GM21447 (cell line): ENCODE measurements around the gene SPATA25.
"Not testable (repeated sequence)": the region's sequence is repeated elsewhere in the genome, so short reads cannot be mapped to it uniquely, and the experiment has no call there.

ENCODE experiments used
- ATAC-seq: cut with Tn5 transposase; IDR thresholded peaks from one replicate; pipeline ENCODE4 v1.9.1; 2021; ENCODE audit not compliant: unreplicated experiment

SPATA25 gene

DNA sequence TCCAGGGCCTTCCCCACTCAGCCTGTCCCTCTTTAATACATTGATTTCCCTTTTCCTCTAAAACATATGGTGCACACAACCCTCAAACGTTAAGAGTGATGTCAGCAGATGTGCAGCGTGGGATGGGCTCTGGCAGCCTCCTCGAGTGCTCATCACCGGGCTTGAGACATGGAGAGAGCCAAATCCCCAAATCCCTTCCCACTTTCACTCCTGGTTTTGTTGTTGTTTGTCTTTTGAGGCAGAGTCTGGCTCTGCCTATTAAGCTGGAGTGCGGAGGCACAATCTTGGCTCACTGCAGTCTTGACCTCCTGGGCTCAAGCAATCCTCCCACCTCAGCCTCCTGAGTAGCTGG lies 30.3 kb upstream of the SPATA25 start:
- no peak for ATAC-seq

DNA sequence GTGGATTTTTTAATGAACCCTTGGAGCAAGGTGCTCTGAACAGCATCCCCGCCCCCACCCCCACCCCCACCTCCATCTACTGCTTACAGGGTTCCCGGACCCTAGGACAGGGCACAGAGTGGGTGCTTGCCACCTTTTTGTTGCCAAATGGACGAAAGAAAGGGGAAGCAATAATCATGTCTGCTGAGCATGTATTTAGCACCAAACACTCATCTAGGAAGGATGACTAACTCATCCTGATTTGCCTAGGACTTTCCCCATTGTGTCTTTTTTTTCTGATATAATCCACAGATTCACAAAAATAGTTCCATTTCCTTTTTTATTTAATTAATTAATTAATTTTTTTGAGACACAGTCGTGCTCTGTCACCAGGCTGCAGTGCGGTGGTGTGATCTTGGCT lies 25.7 kb upstream of the SPATA25 start:
- no peak for ATAC-seq

DNA sequence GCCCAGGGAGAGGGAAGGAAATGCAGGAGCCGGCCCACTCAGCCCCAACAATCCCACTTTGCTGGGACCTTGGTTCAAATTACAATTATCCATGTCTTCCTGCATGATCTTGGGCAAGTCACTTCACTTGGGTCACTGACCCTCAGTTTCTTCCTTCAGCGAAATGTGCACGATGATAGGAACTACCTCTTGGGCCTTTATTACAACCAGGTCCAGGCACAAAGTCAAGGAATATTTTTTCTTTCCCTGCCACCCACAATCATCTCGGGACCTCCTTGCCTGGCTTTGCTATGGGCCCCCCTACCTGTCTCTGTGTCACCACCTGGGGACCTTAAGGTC lies 24.9 kb upstream of the SPATA25 start:
- ATAC-seq: no peak

DNA sequence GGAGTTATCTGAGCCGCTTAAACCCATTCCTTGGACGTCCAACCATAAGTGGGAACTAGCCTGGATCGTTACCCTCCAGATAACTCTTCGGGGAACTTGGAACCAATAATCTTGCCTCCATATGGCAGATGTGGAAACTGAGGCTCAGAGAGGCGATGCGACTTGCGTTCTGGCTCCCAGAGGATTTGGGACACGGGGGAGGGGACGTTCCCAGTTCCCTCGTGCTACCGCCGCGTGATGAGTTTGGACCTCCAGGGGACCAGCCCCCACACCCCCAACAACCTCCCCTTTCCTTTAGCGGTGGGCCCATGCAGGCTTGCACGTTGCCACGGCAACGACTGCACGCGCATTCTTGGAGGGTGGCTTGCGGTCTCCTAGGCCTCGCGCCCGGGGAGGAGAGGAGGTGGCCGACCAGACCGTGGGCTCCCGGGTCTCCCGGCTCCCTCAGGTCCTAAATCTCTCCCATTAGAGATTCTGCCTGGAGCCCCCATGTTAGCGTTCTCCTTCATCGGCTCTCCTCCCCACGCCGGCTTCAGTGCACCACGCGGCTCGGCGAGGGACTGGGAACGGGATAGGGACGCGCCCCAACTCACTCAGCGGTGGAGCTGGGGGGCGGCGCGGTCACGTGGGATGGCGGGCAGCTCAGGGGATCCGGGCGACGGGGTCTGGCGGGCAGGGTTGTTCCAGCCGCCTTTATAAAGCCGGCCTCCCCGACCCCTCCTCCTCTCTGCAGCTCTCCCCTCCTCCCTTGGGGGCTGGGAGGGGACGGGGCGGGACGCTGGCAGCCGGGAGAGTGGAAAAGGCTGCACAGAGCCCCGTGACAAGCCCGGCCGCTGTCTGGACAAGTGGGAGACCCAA lies 24.3 kb upstream of the SPATA25 start, which contains the start of gene PLTP:
Gene PLTP (minus strand): TSS at position 670 of the 858 bp plus-strand sequence. CDS start 703 bp downstream, outside the sequence.
- no peak for ATAC-seq

DNA sequence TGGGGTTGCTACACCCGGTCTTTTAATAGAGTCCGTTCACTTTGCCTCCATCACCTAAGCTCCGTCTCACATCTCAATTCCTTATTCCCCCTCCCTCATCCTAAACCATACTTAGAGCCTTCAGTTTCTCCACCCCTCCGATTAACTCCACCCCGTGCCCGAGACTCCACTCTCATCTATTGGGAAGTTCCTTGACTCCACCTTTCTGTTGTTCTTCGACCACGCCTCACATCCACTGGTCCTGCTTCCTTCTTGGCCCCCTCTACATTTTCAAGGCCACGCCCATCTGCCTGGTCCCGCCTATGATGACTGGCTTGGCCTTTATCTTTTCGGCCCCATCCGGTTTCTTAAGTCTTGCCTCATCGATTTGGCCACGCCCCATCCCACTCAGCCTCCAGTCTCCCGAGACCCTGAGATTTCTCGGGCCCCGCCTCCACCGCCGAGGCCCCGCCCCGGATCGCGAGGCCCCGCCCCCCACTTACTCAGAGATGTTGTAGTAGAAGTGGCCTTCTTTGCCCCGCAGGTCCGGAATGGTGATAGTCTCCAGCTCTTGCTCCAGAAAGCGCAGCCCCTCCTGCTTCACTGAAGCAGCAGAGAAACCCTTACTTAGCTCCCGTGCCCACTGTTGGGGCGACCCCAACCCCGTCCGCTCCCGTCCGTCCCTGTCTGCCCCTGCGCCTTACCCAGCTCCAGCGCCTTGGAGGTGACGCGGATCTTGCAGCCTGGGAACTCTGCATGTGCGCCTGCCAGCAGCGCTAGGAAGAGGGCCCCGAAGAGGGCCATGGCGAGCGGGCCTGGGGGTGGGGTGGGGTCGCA lies 23.5 kb upstream of the SPATA25 start:
- ATAC-seq: peak; percentile 88

DNA sequence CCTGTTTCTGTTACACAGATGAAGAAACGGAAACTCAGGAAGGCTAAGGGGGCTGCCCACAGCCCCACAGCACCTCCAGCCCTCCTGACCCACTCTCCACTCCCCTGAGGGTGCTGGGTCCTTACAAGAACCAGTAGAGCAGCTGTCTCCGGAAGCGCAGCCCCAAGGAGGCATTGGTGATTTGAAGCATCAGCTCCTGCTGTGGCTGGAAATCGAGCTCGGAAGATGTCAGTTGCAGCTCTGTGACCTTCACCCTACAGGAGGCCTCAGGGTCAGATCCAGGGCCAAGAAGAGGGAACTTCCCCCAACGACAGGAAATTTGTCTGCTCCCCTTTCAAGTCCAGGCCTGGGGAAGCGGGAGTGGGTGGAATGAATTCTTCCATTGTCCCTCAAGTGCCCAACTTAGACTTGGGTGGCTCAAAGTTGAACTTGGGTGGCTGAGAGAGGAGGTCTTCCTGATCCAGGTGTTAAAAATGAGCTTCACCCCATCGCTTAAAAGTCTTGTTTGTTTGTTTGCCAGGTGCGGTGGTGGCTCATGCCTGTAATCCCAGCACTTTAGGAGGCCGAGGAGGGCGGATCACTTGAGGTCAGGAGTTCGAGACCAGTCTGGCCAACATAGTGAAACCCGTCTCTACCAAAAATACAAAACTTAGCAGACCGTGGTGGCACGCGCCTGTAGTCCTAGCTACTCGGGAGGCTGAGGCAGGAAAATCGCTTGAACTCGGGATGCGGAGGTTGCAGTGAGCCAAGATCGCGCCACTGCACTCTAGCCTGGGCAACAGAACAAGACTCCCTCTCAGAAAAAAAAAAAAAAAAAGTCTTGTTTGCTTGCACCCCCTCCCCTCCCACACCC lies 22.6 kb upstream of the SPATA25 start:
- ATAC-seq: no peak

DNA sequence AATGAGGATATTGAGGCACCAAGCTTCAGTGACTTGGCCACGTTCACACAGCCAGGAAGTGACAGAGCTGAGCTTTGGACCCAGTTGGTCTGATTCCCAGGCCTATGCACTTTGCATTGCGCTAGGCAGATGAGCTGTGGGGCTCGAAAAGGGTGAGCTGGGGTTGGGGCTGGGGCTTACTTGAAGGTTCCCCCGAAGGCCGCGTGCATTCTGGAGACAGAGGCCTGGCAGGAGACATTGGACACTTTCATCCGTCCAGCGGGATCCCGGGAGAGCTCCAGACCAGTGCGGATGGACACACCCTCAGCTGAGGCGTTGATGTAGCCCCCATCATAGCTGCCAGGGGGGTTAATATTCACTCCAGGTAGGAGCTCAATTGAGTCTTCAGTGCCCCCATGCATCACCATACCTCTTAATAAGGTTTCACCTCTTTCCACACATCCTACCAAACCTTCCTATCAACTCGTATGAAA lies 21.9 kb upstream of the SPATA25 start:
- no peak for ATAC-seq

DNA sequence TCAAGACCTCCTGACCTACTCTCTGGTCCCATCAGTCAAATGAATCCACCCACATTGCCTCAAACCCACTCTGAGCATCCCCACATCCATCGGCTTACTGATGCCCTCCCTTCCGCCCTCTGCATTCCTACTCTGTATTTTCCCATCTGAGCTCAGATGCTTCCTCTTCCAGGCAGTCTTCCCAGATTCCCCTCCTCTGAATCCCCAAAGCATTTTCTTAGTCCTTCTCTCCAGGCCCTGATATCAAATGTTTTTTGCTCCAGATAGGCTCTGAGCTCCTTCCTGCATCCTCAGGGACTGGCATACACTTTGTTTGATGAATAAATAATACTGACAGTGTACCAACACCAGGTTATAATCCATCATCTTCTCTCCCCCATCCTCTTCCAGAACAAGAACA lies 20.7 kb upstream of the SPATA25 start:
- ATAC-seq: no peak

DNA sequence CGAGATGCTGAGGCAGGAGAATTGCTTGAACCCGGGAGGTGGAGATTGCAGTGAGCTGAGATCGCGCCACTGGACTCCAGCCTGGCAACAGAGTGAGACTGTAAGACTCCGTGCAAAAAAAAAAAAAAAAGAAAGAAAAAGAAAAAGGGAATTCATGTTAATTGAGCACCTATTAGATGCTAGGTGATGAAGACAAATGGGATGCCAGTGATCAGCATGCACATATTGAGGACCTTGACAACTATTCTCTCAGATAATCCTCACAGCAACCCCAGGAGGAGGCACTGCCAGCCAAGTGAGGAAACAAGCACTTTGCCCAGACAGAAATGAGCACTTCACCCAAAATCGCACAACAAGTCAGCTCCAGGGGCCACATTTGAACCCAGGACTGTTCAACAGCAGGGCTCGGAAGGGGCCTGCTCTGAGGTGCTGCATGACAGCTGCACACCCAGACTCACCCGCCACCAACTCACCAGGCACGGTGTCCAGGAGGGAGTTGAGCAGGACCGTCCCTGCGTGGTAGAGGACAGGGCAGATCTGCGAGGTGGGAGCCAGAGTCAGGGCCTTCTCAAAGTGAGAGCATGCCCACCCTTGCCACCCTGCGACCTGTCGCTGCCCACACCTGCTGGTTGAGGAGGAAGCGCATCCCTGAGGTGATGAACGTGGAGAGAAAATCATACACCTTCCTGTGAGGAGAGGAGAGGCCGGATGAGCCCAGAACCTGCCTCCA lies 20.0 kb upstream of the SPATA25 start:
- no peak for ATAC-seq

DNA sequence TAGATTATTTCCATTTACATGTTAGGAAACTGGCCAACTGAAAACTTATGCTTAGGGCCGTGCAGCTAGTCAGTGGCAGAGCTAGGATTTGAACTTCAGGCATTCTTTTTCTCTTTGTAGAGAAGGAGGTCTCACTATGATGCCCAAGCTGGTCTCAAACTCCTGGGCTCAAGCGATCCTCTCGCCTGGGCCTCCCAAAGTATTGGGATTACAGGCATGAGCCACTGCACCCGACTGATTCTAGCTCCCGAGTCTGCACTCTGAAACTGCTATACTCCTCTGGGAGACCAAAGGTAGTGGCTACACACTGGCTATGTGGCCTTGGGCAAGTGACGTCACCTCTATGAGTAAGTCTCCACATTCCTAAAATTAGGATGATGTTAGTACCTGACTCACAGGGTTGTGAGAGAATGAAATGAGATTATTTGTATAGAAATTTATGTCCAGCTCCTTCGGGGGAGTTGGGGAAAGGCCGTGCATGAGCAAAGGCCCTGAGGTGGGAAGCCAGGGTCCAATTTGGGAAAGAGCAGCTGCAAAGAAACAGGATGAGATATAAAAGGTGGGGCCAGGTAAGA lies 18.2 kb upstream of the SPATA25 start:
- ATAC-seq: no peak

DNA sequence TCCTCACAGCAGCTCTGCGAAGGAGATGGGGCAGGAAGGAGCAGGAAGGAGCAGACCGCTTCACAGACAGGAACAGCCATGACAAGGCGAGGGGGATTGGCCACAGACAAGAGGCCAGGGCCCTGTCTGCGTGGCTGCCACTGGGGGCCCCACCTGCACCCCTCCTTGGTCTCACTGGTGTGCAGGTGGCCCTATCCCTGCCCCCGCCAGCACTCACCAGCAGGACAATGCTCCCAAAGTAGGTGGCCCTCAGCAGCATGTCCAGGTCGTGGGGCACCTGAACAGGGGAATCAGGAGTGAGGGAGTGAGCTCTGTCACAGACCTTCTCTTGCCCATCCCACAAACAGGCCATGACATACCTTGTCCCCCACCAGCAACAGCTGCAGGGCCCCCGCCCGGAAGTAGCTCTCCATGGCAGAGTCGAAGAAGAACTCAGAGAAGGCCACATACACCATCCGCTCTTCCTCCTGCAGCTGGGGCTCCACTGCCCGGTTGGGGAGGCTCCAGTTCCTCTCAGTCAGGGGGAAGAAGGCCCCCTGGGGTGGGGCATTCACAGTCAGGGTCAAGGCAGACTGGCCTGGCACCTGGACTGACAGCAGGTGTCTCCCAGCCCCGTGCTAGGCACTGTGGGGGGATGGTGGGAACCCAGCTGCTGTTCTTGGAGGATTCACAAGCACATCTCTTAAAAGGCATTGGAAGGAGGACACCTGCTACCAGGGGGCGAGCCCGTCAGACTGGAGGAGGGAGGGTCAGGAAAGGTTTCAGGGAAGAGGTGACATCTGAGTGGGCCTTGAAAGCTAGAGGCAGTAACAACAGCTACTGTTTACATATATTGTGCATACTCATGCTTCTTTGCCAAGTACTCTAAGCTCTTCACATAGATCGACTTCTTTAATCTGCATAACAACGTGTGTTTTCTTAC lies 17.4 kb upstream of the SPATA25 start:
- no peak for ATAC-seq

DNA sequence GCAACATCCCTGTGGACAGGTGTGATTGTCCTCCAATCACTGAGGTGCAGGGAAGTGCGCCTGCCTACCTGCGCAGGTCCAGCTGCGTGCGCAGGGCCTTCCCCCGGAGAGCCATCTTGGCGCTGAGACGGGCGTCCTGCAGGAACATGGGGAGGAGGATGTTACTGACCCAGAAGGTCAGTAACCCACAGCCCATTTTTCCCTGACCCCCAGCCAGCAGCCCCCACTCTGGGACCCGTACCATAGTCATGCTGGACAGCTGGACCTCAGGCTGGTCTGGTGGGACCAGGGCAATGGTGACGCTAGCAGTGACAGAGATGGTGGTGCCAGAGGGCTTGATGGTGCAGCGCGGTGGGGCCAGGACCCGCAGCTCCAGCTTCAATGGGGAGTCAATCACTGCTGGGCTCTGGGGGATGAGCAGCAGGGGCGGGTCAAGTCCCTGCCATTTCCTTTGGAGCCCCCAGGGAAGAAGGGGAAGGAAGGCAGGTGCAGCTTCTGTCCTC lies 14.8 kb upstream of the SPATA25 start:
- ATAC-seq: no peak

DNA sequence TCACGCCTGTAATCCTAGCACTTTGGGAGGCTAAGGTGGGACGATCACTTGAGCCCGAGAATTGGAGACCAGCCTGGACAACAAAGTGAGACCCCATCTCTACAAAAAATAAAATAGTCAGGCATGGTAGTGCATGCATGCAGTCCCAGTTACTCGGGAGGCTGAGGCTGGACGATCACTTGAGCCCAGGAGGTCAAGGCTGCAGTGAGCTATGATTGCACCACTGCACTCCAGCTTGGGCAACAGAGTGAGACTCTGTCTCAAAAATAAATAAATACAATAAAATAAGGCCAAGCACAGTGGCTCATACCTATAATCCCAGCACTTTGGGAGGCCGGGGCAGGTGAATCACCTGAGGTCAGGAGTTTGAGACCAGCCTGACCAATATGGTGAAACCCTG lies 13.9 kb upstream of the SPATA25 start:
- ATAC-seq: not testable (repeated sequence)

DNA sequence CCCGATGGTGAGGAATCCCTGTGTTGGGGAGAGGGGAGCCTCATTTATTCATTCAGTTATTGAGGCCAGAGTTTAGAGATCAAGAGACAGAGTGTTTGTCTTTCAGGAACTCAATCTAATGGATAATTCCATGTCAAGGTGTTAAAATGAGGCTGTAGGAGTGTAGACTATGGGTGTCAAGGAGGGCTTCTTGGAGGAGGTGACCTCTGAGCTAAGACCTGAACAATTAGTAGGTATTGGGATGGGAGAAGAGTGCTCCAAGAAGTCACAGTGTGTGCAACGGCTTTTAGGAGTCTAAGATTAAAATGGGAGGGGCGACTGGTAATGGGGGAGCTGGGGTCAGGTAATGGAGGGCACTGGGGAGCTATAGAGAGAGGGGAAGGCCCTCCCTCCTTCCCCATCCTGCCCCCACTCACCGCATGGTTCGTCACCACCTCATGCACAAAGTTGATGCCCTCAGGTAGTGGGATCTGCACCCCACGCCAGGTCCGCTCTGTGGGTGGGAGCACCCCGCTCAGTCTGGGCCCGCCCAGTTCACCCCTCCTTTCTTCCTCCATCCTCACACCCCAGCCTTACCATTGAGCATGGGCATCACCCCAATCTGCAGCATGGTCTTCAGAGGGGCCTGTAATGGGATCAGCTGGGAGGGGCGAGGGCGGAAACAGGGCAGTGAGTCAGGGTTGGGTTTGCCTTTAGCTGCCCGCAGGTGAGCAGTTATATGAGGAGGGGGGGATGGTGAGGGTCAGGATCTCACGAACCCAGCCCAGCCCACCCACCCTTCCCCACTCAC lies 11.8 kb upstream of the SPATA25 start:
- ATAC-seq: no peak

DNA sequence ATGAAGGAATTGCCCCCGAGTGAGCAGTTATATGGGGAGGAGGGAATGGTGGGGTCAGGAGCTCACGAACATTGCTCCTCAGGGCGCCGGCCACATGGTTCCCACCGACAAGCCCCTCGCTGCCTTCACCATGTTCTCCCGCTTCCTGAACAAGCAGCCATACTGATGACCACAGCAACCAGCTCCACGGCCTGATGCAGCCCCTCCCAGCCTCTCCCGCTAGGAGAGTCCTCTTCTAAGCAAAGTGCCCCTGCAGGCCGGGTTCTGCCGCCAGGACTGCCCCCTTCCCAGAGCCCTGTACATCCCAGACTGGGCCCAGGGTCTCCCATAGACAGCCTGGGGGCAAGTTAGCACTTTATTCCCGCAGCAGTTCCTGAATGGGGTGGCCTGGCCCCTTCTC lies 10.9 kb upstream of the SPATA25 start:
- no peak for ATAC-seq

DNA sequence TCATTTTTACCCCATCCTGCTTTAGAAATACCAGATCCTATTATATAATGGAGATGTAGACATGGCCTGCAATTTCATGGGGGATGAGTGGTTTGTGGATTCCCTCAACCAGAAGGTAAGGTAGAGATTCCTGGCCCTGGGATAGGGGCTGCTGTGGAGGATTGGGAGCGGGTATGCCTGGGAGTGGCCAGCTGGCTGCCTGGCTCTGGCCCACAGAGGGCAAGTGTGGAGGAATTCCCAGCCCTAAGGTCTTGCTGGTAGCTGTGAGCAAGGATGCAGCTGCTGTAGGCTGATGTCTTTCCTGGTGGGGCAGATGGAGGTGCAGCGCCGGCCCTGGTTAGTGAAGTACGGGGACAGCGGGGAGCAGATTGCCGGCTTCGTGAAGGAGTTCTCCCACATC lies 10.3 kb upstream of the SPATA25 start:
- ATAC-seq: no peak

DNA sequence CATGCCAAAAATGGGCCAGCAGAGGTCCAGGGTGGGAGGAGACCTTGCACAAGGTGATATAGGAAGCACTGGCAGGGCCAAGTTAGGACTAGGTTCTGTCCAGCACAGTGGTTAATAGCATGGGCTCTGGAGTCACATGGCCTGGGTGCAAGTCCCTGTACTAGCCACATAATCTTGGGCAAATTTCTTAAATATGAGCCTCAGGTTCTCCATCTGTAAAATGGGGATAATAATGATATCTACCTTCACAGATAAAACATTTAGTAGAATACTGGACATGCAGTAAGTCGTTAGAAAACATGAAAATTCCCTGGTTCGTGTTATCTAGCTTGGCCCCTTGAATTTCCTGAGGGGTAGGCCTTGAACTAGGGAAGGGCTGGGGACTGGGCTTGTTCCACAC lies 9.9 kb upstream of the SPATA25 start:
- no peak for ATAC-seq

DNA sequence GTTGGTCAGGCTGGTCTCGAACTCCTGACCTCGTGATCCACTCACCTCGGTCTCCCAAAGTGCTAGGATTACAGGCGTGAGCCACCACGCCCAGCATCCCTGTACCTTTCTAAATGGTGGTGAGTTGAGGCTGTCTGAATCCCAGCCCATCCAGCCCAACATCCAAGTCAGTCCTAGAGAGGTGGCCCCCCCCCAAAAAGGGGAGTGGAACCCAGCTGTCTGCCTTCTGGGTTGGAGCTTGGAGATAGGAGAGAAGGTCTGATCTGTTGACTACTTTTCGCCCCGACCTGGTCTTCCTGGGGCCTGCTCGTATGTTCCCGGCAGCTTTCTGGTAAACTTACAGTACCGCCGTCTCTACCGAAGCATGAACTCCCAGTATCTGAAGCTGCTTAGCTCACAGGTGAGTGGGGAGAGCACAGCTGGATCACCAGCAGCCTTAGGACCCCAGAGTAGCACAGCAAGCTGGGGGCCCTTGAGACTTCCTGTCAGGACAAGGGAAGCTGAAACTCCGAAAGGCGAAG lies 9.3 kb upstream of the SPATA25 start:
- no peak for ATAC-seq
